Brain pericyte (primary cell): Measurements from ENCODE around the gene TNRC6B.
"Not testable (repeated sequence)": the region's sequence is repeated elsewhere in the genome, so short reads cannot be mapped to it uniquely, and the experiment has no call there.

ENCODE experiments used
- DNase-seq: peaks from one replicate; pipeline ENCODE4 v3.0.0-alpha.2; 2012; ENCODE audit warnings: low read depth, low spot score

TNRC6B gene

DNA sequence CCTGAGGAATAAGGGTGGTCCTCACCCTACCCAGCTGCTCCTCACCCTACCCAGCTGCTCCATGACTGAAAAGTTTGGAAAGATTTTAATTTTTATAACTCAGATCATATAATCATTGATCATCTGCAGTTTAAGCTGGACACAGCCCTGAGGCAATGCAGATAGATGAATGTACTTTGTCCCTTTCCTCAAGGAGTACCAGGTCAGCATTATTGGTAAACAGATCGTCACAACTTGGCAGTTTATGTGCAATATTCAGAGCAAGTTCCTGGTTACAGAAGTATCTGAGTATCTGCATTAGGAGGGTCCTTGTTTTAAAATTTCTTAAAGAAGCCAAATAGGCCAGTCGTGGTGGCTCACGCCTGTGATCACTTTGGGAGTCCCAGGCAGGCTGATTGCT is 3.6 kb downstream of the TNRC6B start:
- no peak for DNase-seq

DNA sequence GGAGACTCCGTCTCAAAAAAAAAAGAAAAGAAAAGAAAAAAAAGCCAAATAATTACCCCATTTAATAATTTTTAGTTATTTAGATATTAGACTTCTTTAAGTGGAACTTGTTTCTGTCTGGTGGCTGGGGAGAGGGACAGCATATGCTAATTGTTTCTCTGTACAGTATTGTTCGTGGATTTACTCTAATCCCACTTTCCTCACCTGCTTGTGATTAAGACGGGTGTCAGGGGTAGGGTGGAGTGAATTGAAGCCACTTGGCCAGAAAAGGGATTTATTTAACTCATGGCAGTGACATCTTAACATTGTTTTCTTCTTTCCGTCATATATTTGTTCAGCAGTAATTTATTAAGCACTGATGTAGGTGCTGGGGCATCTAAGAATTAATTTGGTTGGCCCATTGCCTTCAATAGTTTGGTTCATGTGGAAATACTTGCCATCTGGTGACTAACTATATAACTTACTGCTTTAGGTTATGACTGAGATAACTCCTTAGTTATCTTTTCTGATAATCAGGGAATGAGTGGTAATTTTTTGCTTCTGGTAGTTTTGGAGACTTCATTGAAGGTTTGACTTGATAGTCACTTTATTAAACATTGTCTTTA is 4.6 kb downstream of the TNRC6B start:
- DNase-seq: no peak

DNA sequence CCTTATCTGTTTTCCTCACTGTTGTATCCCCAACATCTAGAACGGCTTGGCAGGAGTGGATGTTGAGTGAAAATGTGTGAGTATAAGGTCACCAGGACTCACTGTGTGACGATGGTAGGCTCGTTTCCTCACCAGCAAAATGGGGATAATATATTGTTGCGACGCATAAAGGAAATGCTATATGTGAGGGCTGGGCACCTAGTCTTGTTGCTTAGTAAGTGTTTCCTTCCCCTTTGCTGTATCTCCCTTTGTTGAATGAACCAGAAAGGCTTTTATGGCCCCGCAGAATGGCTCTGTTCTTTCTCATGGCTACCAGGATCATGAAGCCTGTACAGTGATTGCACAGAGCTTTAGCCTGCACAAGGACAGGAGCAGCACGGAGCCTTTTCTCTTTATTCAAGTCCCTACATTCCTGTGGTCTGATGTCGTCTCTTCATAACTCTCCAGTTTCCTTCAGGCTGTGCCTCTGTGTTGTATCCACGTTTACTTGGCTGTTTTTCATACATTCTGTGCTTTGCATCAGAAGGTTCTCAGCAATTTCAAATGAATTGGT is 5.4 kb downstream of the TNRC6B start:
- no peak for DNase-seq

DNA sequence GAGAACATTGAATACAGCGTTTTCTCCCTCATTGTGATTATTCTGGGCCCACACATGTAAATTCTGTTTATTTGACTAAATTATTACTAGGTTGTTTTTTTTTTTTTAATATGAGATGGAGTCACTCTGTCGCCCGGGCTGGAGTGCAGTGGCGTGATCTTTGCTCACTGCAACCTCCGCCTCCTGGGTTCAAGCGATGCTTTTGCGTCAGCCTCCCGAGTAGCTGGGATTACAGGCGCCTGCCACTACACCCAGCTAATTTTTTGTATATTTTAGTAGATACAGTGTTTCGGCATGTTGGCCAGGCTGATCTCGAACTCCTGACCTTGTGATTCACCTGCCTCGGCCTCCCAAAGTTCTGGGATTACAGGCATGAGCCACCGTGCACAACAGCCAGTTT is 5.9 kb downstream of the TNRC6B start:
- not testable (repeated sequence) for DNase-seq

DNA sequence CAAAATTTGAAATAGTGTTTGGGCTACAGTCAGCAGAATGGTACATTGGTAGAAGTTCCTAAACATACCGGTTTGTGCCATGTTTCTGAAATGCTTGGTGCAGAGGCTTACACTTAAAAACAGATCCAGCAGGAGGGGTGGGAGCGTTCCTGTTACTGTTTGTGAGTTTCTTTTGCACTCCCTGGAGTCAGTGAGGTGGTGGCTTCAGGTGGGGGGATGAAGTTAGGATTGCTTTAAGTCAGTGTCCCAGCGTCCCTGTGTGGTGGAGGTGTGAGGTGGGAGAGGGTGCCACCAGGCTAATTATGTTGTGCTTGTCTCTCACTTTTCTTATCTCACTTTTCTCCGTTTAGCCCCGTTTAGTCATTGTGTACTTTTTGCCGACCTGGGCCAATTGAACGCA is 9.7 kb downstream of the TNRC6B start:
- DNase-seq: no peak

DNA sequence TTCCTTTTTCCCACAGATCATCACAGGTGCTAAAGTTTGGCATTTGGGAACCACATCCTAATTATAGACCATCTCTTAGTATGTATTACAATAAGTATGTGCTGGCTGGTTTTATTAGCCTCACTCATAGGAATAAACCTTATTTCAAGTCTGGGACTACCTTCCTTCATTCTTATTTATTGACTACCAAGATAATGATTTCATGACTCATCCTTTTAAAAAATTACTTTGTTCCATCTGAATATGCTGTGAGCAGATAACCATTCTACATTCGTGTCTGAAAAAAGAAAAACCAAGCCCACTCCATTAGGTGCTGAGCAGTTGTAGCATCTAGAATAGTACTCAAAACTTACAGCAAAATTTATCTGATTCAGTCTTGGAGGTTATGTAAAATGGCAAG is 12.3 kb downstream of the TNRC6B start:
- no peak for DNase-seq

DNA sequence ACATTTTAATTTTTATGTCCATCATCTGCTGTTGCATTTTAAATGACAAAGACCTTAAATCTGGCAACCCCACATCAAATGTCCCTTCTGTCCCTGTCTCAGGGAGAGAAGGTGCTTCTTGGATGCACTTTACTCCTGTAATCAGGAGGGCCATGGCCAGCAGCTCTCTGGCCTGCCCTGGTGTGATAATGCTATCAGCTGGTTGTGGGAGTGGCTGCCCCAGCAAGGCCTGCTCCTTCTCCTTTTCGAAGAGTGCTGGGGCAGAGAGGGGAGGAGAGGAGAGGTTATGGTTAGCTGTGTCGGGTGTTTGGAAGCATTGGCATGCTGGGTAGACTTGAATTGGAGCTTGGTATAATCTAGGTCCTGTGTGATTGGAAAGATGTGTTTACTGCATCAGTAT is 12.8 kb downstream of the TNRC6B start:
- DNase-seq: no peak

DNA sequence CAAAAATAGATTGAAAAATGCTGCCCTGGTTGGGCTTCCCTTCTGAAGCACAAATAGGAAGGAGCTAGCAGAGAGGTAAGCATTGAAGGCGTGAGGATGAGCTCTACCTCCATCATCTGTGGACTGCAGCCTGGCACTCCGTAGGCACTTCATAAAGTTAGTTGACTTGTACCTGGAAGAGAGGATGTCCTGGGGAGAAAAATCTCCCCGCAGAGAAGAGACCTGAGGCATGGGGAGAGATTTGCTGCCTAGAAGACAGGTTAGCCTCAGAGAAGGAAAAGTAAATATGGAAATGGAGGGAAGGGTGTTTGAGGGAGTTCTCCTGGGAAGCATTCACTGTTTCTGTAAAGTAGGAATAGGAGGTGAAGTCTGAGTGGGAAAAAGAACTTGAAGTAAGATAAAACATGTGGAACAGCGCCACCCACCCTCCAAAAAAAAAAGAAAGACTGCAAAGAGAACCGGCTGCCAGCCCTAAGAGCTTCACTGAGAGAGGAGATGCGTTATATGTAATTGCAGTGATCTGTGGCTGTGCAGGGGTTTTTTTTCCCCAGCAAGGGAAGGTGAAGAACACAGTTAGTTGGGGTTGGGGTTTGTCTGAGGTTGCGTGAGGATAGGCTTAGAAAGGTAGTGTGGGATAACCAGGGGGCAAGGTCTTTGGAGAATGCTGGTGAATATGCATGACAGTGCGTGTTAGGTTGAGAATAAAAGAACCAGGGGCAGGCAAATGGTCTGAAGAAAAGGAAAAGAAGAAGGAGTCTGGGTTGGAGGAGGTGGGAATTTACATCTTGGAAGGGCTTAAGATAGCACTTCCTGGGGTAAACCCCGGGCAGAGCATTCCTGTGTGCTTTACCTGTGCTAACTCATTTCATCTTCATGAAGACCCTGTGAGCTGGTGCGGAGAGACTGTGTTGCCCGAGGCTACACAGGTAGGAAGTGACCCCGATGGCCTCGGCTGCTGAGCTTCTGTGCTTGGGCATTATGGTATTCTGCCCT is 16.0 kb downstream of the TNRC6B start:
- DNase-seq: no peak

DNA sequence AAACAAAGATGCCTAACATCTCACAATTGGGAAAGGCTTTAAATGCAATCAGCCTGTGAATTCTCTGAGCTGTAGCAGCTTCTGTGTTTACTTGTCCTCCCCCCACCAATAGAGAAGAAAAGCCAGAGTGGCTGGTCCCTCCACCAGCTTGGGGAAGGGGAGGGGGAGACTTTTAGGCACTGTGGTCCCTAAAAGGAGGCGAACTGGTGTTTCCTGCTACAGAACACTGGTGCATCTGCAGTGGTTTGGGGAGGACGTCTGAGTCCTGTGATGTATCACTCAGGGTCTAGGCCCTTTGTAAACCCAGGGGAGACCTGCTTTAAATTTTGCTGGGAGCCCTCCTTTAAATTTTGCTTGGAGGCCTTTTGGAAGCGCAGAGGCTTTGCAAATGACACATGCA is 16.9 kb downstream of the TNRC6B start:
- DNase-seq: no peak

DNA sequence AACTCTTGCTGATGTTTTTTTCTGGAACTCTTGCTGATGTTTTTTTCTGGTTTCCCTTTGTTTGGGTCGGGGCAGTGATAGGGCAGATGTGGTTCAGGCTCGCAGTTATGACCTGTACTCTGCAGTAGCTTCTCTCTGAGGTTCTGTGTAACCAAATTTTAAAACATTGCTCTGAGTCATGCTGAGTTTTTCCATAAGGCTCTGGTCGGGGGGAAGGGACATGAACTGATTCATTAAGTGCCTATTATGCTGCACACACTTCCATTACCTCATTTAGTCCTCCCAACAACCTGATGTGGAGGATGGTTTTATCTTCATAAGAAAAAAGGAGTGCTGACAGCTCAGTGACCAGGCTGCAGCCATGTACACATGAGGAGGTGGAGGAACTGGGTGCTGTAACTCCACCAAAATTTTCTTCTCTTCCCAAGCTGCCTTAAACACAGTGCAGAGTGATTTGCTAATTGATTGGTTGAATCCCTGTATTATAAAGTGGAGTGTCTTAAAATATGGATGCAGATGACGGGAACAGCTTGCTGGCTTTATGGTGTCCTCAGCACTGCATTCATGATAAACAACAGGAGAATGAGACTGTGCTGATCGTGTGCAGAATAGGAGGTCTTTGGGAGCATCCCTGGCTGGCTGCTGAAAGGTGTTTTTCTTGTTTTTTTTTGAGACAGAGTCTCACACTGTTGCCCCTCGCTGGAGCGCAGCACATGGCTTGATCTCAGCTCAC is 19.1 kb downstream of the TNRC6B start:
- no peak for DNase-seq

DNA sequence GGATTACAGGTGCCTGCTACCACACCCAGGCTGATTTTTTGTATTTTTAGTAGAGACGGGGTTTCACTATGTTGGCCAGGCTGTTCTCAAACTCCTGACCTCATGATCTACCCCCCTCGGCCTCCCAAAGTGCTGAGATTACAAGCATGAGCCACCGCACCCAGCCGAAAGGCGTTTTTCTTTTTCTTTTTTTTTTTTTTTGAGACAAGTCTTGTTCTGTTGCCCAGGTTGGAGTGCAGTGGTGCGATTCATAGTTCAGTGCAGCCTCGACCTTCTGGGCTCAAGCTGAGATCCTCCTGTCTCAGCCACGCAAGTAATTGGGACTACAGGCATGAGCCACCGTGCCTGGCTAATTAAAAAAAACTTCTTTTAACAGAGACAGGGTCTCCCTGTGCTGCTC is 19.7 kb downstream of the TNRC6B start:
- DNase-seq: not testable (repeated sequence)

DNA sequence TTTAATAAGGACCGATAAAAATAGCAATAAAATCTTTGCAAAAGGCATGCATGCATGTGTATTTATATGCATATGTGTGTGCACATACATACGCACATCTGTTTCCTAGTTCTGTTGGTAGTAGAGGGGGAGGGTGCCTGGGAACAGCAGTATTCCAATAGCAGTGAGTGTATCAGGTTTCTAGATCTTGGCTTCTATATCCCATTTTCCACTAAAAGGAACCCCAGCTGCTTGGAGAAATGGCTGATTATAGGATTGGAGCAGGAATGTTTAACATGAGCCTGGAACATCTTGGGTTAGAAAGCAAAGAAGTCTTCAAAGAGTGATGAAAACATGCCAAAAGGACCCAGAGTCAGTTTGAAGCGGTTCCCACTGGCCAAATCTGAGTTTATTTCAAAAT is 21.0 kb downstream of the TNRC6B start:
- DNase-seq: no peak

DNA sequence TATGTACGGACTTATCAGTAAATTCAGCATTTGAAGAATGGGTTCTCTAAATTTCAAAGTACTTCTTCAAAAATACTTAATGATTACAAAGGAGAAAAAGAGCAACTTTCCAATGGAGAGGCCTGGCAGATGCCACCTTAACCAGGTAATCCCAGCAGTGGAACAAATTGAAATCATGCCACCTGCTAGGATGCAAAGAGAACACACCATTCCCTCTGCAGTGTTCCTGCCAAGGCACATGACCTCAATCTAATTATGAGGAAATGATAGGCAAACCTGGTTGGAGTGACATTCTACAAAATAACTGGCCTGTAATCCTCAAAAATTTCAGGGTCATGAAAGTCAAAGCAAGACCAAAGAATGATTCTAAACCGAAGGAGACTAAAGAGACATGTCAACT is 21.5 kb downstream of the TNRC6B start:
- DNase-seq: no peak

DNA sequence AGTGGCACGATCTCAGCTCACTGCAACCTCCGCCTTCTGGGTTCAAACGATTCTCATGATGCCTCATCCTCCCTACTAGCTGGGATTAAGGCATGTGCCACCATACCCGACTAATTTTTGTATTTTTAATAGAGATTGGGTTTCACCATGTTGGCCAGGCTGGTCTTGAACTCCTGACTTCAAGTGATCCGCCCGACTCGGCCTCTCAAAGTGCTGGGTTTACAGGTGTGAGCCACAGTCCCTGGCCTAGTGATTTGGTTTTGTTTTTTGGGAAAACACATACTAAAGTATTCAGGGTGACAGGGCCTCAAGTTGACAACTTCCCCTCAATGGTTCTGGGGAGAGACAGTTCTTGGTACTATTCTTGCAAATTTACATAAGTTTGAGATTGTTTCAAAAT is 22.1 kb downstream of the TNRC6B start:
- no peak for DNase-seq

DNA sequence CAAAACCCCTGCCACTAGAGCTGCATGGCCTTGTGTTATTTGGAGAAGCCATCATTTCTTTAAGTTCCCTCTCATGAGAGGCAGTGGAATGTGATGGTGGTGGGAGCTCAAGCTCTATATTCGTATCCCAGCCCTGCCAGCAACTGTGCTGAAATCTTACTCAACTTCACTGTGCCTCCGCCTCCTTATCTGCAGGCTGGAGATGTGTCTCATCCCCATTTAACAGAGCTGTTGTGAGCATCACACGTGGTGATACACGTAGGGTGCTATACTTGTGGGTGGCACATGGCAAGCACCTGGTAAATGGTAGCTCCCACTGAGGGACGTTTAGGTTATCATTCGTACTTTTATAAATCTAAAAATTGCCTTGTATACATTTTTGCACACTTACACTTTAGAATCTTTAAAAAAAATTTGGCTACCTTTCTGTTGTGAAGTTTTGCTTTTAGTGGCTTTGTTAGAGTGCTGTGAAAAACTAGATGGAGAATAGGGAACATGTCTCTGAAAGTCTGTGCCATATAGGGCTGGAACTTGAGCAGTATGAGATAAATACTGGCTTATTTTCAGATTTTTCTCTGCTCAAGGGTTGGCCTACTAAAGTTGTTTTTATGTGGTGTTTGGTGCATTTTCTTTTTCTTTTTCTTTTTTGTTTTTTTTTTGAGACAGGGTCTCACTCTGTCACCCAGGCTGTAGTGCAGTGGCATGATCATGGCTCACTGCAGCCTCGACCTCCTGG is 23.2 kb downstream of the TNRC6B start:
- no peak for DNase-seq

DNA sequence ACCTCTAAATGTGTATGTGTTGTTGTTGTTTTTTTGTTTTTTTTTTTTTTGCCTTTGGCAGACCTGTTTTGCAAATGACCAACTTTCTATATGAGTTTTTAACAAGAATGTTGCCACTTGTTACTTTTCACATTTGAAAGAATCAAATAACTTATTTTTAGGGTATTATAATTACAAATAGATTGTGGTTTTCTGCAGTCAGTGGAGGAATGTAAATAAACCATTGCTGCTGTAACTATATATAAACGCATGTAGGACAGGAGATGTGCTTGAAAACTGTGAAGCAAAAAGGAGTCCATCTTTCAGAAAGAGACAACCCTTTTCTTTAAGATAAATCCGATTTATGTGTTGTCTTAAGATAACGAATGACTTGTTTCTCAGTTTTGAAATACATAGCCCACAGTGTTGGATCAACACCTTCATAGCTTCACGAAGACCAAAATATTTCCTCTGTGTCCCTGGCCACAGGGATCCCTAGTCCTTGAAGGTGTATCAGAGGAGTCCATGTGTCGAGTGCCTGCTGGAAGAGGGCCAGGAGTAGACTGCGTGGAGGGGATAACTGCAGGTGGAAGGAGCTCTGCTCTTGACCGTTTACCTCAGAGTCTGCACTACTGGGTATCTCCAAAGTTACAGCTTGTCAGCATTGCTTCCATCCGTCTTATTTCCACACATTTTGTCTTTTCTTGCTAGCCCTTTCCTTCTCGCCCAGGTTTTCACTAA is 24.7 kb downstream of the TNRC6B start:
- DNase-seq: no peak

DNA sequence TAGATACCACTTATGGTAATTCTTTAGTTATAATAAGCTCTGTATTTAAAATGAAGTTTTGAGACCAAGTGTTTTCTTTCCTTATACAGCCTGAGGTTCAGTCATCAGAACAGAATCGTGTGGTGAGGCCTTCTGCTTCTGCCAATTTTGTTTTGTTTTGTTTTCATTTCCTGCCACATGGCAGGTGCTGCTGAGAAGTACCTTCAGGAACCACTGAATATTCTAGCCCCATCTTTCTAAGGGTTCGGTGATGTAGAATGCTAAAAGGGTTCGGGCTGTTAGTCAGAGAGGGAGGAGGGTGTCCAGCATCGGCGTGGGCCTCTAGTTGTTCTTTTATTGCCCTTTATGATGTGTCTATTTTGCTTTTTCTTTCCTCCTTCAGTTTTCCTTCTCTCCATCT is 25.8 kb downstream of the TNRC6B start:
- DNase-seq: no peak

DNA sequence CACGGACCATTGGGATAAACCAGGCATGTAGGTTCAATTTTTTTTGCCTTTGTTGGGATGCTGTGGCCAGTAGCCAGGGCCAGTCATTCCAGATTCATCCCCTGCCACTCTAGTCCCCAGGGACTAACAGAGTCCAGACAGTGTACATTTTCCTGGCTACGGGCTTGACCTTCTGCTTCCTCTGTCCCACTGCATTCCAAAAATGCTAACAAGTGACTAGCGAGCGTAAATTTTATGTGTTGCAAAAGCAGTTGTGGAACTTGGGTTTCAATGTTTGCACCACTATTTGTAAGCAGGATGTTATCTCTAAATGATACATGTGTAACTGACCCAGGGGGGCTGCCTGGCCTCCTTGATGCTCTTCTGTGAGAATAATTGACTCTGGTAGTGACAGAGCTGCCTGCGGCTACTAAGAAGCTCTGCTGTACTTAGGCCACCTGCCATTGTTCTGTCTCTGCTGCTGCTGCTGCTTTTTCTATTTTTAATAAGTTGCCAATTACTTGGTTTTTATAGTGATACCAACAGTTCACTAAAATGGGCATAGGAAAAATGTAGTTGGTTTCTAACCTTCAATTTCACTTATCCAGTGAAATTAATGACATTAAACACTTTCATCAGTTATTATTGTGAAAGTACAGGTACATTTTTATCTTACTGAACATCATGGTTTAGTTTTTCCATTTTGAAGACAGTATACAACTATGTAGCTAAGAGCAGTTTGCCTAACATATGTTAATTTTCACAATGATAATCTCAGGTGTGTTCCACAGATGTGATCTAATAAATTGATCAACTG is 26.8 kb downstream of the TNRC6B start:
- no peak for DNase-seq

DNA sequence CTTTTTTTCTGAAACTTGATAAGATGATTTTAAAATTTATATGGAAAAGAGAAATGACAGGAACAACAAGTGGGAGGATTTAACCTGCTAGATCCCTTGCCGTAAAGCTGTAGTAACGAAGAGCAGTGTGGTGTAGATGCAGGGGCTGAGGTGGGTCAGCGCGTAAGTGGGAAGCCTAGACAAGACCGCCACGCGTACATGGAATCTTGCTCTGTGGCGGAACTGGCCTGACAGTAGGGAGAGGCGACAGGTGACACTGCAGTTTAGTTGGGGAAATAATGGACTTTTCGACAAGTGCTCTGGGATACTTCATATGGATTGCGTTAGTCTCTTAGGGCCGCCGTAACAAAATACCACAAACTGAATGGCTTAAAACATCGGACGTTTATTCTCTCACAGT is 28.8 kb downstream of the TNRC6B start:
- no peak for DNase-seq

DNA sequence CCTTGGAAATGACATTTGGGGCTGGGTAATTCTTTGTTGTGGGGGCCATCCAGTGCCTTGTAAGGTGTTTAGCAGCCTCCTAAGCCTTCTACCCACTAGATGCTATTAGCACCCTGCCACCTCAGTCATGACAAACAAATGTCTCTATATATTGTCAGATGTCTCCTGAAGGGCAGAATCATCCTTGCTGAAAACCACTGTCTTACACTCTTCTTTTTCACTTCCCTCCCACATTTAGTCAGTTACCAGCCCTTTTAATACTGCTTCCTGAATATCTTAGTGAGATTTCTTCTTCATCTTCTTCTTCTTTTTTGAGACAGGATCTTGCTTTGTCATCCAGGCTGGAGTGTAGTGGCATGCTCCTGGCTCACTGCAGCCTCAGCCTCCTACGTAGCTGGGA is 33.1 kb downstream of the TNRC6B start:
- no peak for DNase-seq
